ENCODE data around the gene TLL2.
"Not testable (repeated sequence)": the region's sequence is repeated elsewhere in the genome, so short reads cannot be mapped to it uniquely, and the experiment has no call there.

TLL2 gene

GRCh38 chr10:96513698-96514561, at the start of gene TLL2:
TSS of gene TLL2 (minus strand) at chr10:96513926. CDS start at chr10:96513685, 241 bp downstream.
- DNase-seq, result peak; percentile 76

- no peak for DNase-seq
Observed at GRCh38 chr10:96560966-96561887, 47.5 kb upstream of the TLL2 start.

- DNase-seq, result no peak
Observed at GRCh38 chr10:96560489-96560888, 46.8 kb upstream of the TLL2 start.

GRCh38 chr10:96556003-96556402, 42.3 kb upstream of the TLL2 start:
- DNase-seq, result peak; percentile 45

- DNase-seq, result no peak
Observed at GRCh38 chr10:96555330-96555729, 41.6 kb upstream of the TLL2 start.

GRCh38 chr10:96548589-96548988, 34.9 kb upstream of the TLL2 start:
- DNase-seq, result no peak

GRCh38 chr10:96545558-96545957, 31.8 kb upstream of the TLL2 start:
- not testable (repeated sequence) for DNase-seq

- DNase-seq, result no peak
Observed at GRCh38 chr10:96541921-96542320, 28.2 kb upstream of the TLL2 start.

- DNase-seq, result no peak
Observed at GRCh38 chr10:96540240-96540639, 26.5 kb upstream of the TLL2 start.

GRCh38 chr10:96538683-96539082, 25.0 kb upstream of the TLL2 start:
- no peak for DNase-seq

- DNase-seq, result no peak
Observed at GRCh38 chr10:96536129-96536528, 22.4 kb upstream of the TLL2 start.

- peak; percentile 71 for DNase-seq
Observed at GRCh38 chr10:96532523-96532922, 18.8 kb upstream of the TLL2 start.

- no peak for DNase-seq
Observed at GRCh38 chr10:96529634-96530279, 16.0 kb upstream of the TLL2 start.

GRCh38 chr10:96524741-96525140, 11.0 kb upstream of the TLL2 start:
- DNase-seq, result no peak

GRCh38 chr10:96517284-96517683, 3.6 kb upstream of the TLL2 start:
- DNase-seq, result peak; percentile 55

- DNase-seq, result no peak
Observed at GRCh38 chr10:96516337-96516736, 2.6 kb upstream of the TLL2 start.

- no peak for DNase-seq
Observed at GRCh38 chr10:96513305-96513697, 425 bp downstream of the TLL2 start.

GRCh38 chr10:96512524-96513304, 1.0 kb downstream of the TLL2 start:
- DNase-seq, result peak; percentile 12

GRCh38 chr10:96511044-96511945, 2.4 kb downstream of the TLL2 start:
- DNase-seq, result peak; percentile 51

GRCh38 chr10:96509017-96509641, 4.6 kb downstream of the TLL2 start:
- DNase-seq, result no peak

- DNase-seq, result no peak
Observed at GRCh38 chr10:96507044-96507443, 6.7 kb downstream of the TLL2 start.
